ENCODE measurements around the gene ZSWIM1. TPM values are rescaled to one million over a fixed set of nuclear protein-coding genes. Genes with fewer than 3 reads are reported as not detected.
"Not testable (repeated sequence)": the region's sequence is repeated elsewhere in the genome, so short reads cannot be mapped to it uniquely, and the experiment has no call there.

Gene ZSWIM1
- total RNA-seq, 2 experiments from 2014 or later: 10.6 to 11.1 TPM

- peak within 1 kb of the TSS; percentile 88 for H3K4me3 Mint-ChIP-seq
- DNase-seq: peak; percentile 87
- peaks cover 10% of the 10 kb centered on the region for H3K36me3 Mint-ChIP-seq
- H3K27me3 Mint-ChIP-seq: no peaks in the 10 kb centered on the region
- H3K4me1 Mint-ChIP-seq: peaks cover 38% of the 10 kb centered on the region
- peak within 1 kb of the TSS; percentile 90 for H3K27ac Mint-ChIP-seq
- H3K9me3 Mint-ChIP-seq: no peaks in the 10 kb centered on the region
These were observed 10.3 kb downstream of the ZSWIM1 start, which contains the start of the genes CTSA and NEURL2 for GRCh38 chr20:45890985-45891983. TSS of gene CTSA (plus strand) at chr20:45891335. CDS start at chr20:45891569, 234 bp downstream. TSS of gene NEURL2 (minus strand) at chr20:45891208. CDS start at chr20:45890991, 217 bp downstream.

- Mint-ChIP-seq H3K4me1 (peaks cover 35% of the 10 kb centered on the region), H3K27ac (peak overlapping the region; percentile 75), H3K9me3 (no peaks in the 10 kb centered on the region), H3K36me3 (peaks cover 11% of the 10 kb centered on the region), H3K27me3 (no peaks in the 10 kb centered on the region), H3K4me3 (peak overlapping the region; percentile 88)
- no peak for DNase-seq
These were observed 11.2 kb downstream of the ZSWIM1 start for GRCh38 chr20:45892049-45892825.

GRCh38 chr20:45892828-45893500 lies 11.9 kb downstream of the ZSWIM1 start:
- DNase-seq: no peak
- H3K27ac Mint-ChIP-seq: peak overlapping the region; percentile 32
- H3K9me3 Mint-ChIP-seq: no peaks in the 10 kb centered on the region
- peaks cover 35% of the 10 kb centered on the region for H3K4me1 Mint-ChIP-seq
- H3K4me3 Mint-ChIP-seq: peak overlapping the region; percentile 88
- H3K36me3 Mint-ChIP-seq: peaks cover 11% of the 10 kb centered on the region
- H3K27me3 Mint-ChIP-seq: no peaks in the 10 kb centered on the region

- Mint-ChIP-seq H3K27me3 (no peaks in the 10 kb centered on the region), H3K36me3 (peaks cover 11% of the 10 kb centered on the region), H3K9me3 (no peaks in the 10 kb centered on the region), H3K4me3 (peak overlapping the region; percentile 45), H3K4me1 (peaks cover 31% of the 10 kb centered on the region), H3K27ac (peak overlapping the region; percentile 16)
- no peak for DNase-seq
These were observed 12.8 kb downstream of the ZSWIM1 start for GRCh38 chr20:45893831-45894230.

GRCh38 chr20:45894797-45895196 lies 13.8 kb downstream of the ZSWIM1 start:
- no peaks in the 10 kb centered on the region for H3K27me3 Mint-ChIP-seq
- H3K4me3 Mint-ChIP-seq: no peak overlapping the region
- no peaks in the 10 kb centered on the region for H3K9me3 Mint-ChIP-seq
- no peak overlapping the region for H3K27ac Mint-ChIP-seq
- DNase-seq: no peak
- H3K4me1 Mint-ChIP-seq: peaks cover 27% of the 10 kb centered on the region
- H3K36me3 Mint-ChIP-seq: peaks cover 11% of the 10 kb centered on the region

- no peak overlapping the region for H3K4me3 Mint-ChIP-seq
- H3K36me3 Mint-ChIP-seq: peaks cover 9% of the 10 kb centered on the region
- no peaks in the 10 kb centered on the region for H3K9me3 Mint-ChIP-seq
- DNase-seq: no peak
- H3K4me1 Mint-ChIP-seq: peaks cover 19% of the 10 kb centered on the region
- H3K27me3 Mint-ChIP-seq: no peaks in the 10 kb centered on the region
- no peak overlapping the region for H3K27ac Mint-ChIP-seq
These were observed 15.7 kb downstream of the ZSWIM1 start for GRCh38 chr20:45896641-45897161.

GRCh38 chr20:45897289-45897688 lies 16.3 kb downstream of the ZSWIM1 start:
- no peak for DNase-seq
- no peak overlapping the region for H3K4me3 Mint-ChIP-seq
- H3K4me1 Mint-ChIP-seq: peaks cover 15% of the 10 kb centered on the region
- H3K27ac Mint-ChIP-seq: no peak overlapping the region
- peaks cover 9% of the 10 kb centered on the region for H3K36me3 Mint-ChIP-seq
- H3K9me3 Mint-ChIP-seq: no peaks in the 10 kb centered on the region
- H3K27me3 Mint-ChIP-seq: no peaks in the 10 kb centered on the region

- no peak overlapping the region for H3K27ac Mint-ChIP-seq
- H3K27me3 Mint-ChIP-seq: no peaks in the 10 kb centered on the region
- no peak overlapping the region for H3K4me3 Mint-ChIP-seq
- no peaks in the 10 kb centered on the region for H3K9me3 Mint-ChIP-seq
- peaks cover 11% of the 10 kb centered on the region for H3K4me1 Mint-ChIP-seq
- peaks cover 9% of the 10 kb centered on the region for H3K36me3 Mint-ChIP-seq
- no peak for DNase-seq
These were observed 16.7 kb downstream of the ZSWIM1 start for GRCh38 chr20:45897692-45898091.

- no peak for DNase-seq
- Mint-ChIP-seq H3K4me1 (peaks cover 6% of the 10 kb centered on the region), H3K9me3 (no peaks in the 10 kb centered on the region), H3K4me3 (no peak overlapping the region), H3K36me3 (peaks cover 7% of the 10 kb centered on the region), H3K27me3 (no peaks in the 10 kb centered on the region), H3K27ac (no peak overlapping the region)
These were observed 17.3 kb downstream of the ZSWIM1 start for GRCh38 chr20:45898285-45898684.

- H3K36me3 Mint-ChIP-seq: peaks cover 2% of the 10 kb centered on the region
- no peak for DNase-seq
- no peak overlapping the region for H3K4me3 Mint-ChIP-seq
- H3K27me3 Mint-ChIP-seq: no peaks in the 10 kb centered on the region
- no peak overlapping the region for H3K27ac Mint-ChIP-seq
- H3K4me1 Mint-ChIP-seq: peaks cover under 1% of the 10 kb centered on the region
- H3K9me3 Mint-ChIP-seq: no peaks in the 10 kb centered on the region
These were observed 18.2 kb downstream of the ZSWIM1 start for GRCh38 chr20:45899046-45899835.

GRCh38 chr20:45901332-45901731 lies 20.3 kb downstream of the ZSWIM1 start:
- not testable (repeated sequence) for DNase-seq, H3K9me3 Mint-ChIP-seq, H3K4me3 Mint-ChIP-seq

GRCh38 chr20:45902199-45902701 lies 21.2 kb downstream of the ZSWIM1 start:
- H3K4me1 Mint-ChIP-seq: no peaks in the 10 kb centered on the region
- no peak overlapping the region for H3K27ac Mint-ChIP-seq
- H3K36me3 Mint-ChIP-seq: no peaks in the 10 kb centered on the region
- no peaks in the 10 kb centered on the region for H3K27me3 Mint-ChIP-seq
- no peaks in the 10 kb centered on the region for H3K9me3 Mint-ChIP-seq
- H3K4me3 Mint-ChIP-seq: no peak overlapping the region
- no peak for DNase-seq

More at GRCh38 chr20:45901332-45901731, 20.3 kb downstream of the ZSWIM1 start:
- H3K27me3 Mint-ChIP-seq, H3K27ac Mint-ChIP-seq, H3K4me1 Mint-ChIP-seq, H3K36me3 Mint-ChIP-seq: not testable (repeated sequence)

GRCh38 chr20:45904583-45905504 lies 23.8 kb downstream of the ZSWIM1 start:
- Mint-ChIP-seq H3K9me3 (no peaks in the 10 kb centered on the region), H3K36me3 (no peaks in the 10 kb centered on the region), H3K27ac (no peak overlapping the region), H3K27me3 (no peaks in the 10 kb centered on the region), H3K4me3 (no peak overlapping the region), H3K4me1 (no peaks in the 10 kb centered on the region)
- no peak for DNase-seq
